Activated T-cell treated with anti-CD3 and anti-CD28 coated beads, Interleukin-2, amount 50 U/mL, for 1 hour (primary cell): ENCODE data around the gene CARHSP1.
"Not testable (repeated sequence)": the region's sequence is repeated elsewhere in the genome, so short reads cannot be mapped to it uniquely, and the experiment has no call there.

Source experiments
- DNase-seq: peaks from one replicate; pipeline ENCODE4 v3.0.0-alpha.2; 2020

CARHSP1 gene

GRCh38 chr16:8819411-8820034 is 49.3 kb downstream of the CARHSP1 start:
- no peak for DNase-seq

GRCh38 chr16:8818504-8819270 is 50.1 kb downstream of the CARHSP1 start:
- no peak for DNase-seq

GRCh38 chr16:8816967-8817655 is 51.7 kb downstream of the CARHSP1 start:
- no peak for DNase-seq

- DNase-seq = no peak
Observed at GRCh38 chr16:8814095-8814806, 54.6 kb downstream of the CARHSP1 start.

- DNase-seq = no peak
Observed at GRCh38 chr16:8812162-8812843, 56.5 kb downstream of the CARHSP1 start.

- DNase-seq = no peak
Observed at GRCh38 chr16:8808613-8809353, 60.0 kb downstream of the CARHSP1 start.

- DNase-seq = no peak
Observed at GRCh38 chr16:8808009-8808408, 60.8 kb downstream of the CARHSP1 start.

- DNase-seq = no peak
Observed at GRCh38 chr16:8807189-8807588, 61.6 kb downstream of the CARHSP1 start.

GRCh38 chr16:8806272-8806983 is 62.4 kb downstream of the CARHSP1 start:
- DNase-seq = no peak

- DNase-seq = no peak
Observed at GRCh38 chr16:8804313-8804712, 64.5 kb downstream of the CARHSP1 start.

GRCh38 chr16:8803733-8804132 is 65.1 kb downstream of the CARHSP1 start:
- DNase-seq = not testable (repeated sequence)
